Stimulated activated CD4-positive, alpha-beta T cell treated with anti-CD3 and anti-CD28 coated beads, Interleukin-1b, Interleukin-23, amount 100 ng/mL, for 24 hours (primary cell): Measurements from ENCODE around the gene MTHFD2L.

Source experiments
- DNase-seq, 4 experiments: peaks; one replicate each; pipeline ENCODE4 v3.0.0-alpha.2; 2020; ENCODE audit warnings: low read depth in 4 of 4, low spot score in 1 of 4

Gene MTHFD2L

GRCh38 chr4:74237425-74237966, 79.6 kb downstream of the MTHFD2L start:
- DNase-seq = no peak

GRCh38 chr4:74244049-74244448, 86.1 kb downstream of the MTHFD2L start:
- DNase-seq = no peak

- no peak for DNase-seq
These were observed 95.0 kb downstream of the MTHFD2L start for GRCh38 chr4:74252933-74253332.

GRCh38 chr4:74254386-74254785, 96.5 kb downstream of the MTHFD2L start:
- DNase-seq = no peak

- DNase-seq = no peak
These were observed 97.2 kb downstream of the MTHFD2L start for GRCh38 chr4:74255096-74255495.

- no peak for DNase-seq
These were observed 101.0 kb downstream of the MTHFD2L start for GRCh38 chr4:74258963-74259362.

- DNase-seq = no peak
These were observed 102.1 kb downstream of the MTHFD2L start for GRCh38 chr4:74260036-74260435.

GRCh38 chr4:74262522-74262921, 104.6 kb downstream of the MTHFD2L start:
- DNase-seq = no peak

- no peak for DNase-seq
These were observed 105.6 kb downstream of the MTHFD2L start for GRCh38 chr4:74263551-74263950.

- DNase-seq = no peak
These were observed 108.2 kb downstream of the MTHFD2L start for GRCh38 chr4:74266081-74266480.

GRCh38 chr4:74267998-74268606, 110.2 kb downstream of the MTHFD2L start:
- DNase-seq = no peak

GRCh38 chr4:74268643-74269042, 110.7 kb downstream of the MTHFD2L start:
- no peak for DNase-seq

- no peak for DNase-seq
These were observed 120.6 kb downstream of the MTHFD2L start for GRCh38 chr4:74278490-74278889.

- DNase-seq = no peak
These were observed 121.8 kb downstream of the MTHFD2L start for GRCh38 chr4:74279716-74280115.

GRCh38 chr4:74282926-74283325, 125.0 kb downstream of the MTHFD2L start:
- no peak for DNase-seq

GRCh38 chr4:74283614-74284013, 125.7 kb downstream of the MTHFD2L start:
- DNase-seq = no peak

GRCh38 chr4:74284053-74284452, 126.1 kb downstream of the MTHFD2L start:
- no peak for DNase-seq

- DNase-seq = no peak
These were observed 129.2 kb downstream of the MTHFD2L start for GRCh38 chr4:74287164-74287563.

GRCh38 chr4:74287791-74288190, 129.9 kb downstream of the MTHFD2L start:
- no peak for DNase-seq

- DNase-seq = no peak
These were observed 133.6 kb downstream of the MTHFD2L start for GRCh38 chr4:74291471-74291870.

GRCh38 chr4:74292111-74292870, 134.4 kb downstream of the MTHFD2L start:
- no peak for DNase-seq

GRCh38 chr4:74293558-74293957, 135.6 kb downstream of the MTHFD2L start:
- DNase-seq = no peak

- no peak for DNase-seq
These were observed 136.8 kb downstream of the MTHFD2L start for GRCh38 chr4:74294681-74295080.
